Cerebellar cortex (tissue), 1 donor: ENCODE measurements around the gene CNIH2.
"Not testable (repeated sequence)": the region's sequence is repeated elsewhere in the genome, so short reads cannot be mapped to it uniquely, and the experiment has no call there.

Experiments used
- DNase-seq: peaks from one replicate; pipeline ENCODE4 v3.0.0-alpha.2; 2015; ENCODE audit warnings: low spot score

The CNIH2 gene

GRCh38 chr11:66291706-66292542 is 13.9 kb downstream of the CNIH2 start, which contains the start of gene TMEM151A:
Gene TMEM151A, plus strand, starts transcription at chr11:66291894. Its CDS starts 120 bp downstream, at chr11:66292014.
- DNase-seq: no peak

- DNase-seq: no peak
These were observed 14.8 kb downstream of the CNIH2 start for GRCh38 chr11:66292543-66293332.

GRCh38 chr11:66293352-66293751 is 15.4 kb downstream of the CNIH2 start:
- DNase-seq: no peak

GRCh38 chr11:66293777-66294625 is 16.0 kb downstream of the CNIH2 start:
- no peak for DNase-seq

DNA sequence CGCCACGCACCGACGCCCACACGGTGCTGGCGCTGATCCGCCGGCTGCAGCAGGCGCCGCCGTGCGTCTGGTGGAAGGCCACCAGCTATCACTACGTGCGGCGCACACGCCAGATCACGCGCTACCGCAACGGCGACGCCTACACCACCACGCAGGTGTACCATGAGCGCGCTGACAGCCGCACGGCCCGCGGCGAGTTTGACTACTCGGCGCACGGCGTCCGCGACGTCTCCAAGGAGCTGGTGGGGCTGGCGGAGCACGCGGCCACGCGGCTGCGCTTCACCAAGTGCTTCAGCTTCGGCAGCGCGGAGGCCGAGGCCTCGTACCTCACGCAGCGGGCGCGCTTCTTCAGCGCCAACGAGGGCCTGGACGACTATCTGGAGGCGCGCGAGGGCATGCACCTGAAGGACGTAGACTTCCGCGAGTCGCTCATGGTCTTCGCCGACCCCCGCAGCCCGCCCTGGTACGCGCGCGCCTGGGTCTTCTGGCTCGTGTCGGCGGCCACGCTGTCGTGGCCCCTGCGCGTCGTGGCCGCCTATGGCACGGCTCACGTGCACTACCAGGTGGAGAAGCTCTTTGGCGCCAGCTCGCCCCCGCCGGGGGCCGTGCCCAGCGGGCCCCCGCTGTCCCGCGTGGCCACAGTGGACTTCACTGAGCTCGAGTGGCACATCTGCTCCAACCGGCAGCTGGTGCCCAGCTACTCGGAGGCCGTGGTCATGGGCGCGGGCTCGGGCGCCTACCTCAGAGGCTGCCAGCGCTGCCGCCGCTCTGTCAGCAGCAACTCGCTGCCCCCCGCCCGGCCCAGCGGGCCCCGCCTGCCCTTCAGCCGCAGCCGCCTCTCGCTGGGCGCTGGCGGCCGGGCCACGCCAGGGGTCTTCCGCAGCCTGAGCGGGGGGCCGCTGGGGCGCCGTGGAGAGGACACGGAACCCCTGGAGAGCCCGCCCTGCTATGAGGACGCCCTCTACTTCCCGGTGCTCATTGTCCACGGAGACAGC is 16.9 kb downstream of the CNIH2 start:
- no peak for DNase-seq

GRCh38 chr11:66297610-66298009 is 19.6 kb downstream of the CNIH2 start:
- no peak for DNase-seq

DNA sequence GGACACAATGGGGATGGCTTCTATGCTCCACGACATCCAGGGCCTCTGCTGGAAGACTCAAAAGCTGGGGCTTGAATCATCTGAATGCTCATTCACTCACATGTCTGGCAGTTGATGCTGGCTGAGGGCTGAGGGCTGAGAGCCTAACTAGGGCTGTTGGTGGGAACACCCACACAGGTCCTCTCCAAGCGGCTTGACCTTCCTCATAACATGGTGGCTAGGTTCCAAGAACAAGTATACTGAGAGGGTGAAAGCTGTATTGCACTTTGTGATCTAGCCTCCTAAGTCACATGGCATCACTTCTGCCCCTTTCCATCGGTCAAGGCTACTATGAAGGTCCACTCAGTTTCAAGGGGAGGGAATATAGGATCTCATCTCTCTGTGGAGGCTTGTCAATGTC is 21.2 kb downstream of the CNIH2 start:
- DNase-seq: no peak

GRCh38 chr11:66302656-66303055 is 24.7 kb downstream of the CNIH2 start:
- no peak for DNase-seq

DNA sequence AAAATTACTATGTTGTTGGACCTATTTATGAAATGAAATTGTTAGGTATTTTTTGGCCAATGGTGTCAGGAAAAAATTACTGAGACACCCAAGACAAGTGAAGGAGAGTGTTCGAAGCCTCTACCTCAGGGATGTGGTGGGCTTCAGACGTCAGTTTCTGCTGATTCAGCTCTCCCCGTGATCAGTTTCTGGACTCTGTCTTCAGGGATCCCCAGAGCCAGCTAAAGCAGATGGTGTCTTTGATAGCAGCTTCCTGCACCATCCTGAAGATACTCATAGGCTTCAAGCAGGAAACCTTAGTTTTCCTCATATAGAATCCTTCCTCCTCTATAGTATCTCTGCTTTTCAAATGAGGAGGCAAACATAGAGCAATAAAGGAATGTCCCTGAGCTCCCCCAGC is 31.5 kb downstream of the CNIH2 start:
- no peak for DNase-seq

DNA sequence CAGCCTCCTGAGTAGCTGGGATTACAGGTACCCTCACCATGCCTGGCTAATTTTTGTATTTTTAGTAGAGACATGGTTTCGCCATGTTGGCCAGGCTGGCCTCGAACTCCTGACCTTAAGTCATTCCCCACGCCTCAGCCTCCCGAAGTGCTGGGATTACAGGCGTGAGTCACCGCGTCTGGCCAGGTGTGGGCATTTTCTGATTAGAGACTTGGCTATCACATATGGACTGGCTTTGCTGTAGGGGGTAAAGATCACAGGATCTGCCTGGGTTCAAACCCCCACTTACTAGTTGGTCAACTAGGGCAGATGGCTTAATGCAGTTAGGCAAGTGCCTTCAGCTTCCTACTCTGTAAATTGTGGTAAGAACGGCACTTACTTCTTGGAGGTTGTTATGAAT is 32.3 kb downstream of the CNIH2 start:
- DNase-seq: no peak

- not testable (repeated sequence) for DNase-seq
These were observed 32.9 kb downstream of the CNIH2 start for GRCh38 chr11:66310803-66311440.

DNA sequence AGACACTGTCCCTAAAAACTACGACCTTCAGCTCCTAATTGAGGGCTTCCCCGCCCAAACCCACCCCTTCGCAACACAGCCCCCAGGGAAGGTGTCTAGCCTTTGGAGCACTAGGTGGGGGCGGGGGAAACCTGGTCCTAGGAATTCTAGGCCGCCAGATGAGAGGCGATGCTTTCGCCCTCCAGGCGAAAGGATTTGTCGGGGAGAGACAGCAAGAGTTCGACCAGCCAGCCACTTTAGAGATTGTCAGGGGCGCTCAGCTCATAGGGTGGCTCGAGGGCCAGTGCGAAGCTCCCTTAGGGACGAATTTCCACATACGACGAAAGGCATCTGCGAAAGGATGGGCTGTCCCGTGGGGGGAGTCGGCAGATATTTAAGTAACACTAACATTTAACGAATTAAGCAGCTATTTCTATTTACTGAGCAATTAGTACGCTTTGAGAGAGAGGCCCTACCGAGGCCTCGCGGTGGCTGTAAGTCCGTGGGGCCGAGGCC is 33.5 kb downstream of the CNIH2 start:
- DNase-seq: peak; percentile 35

DNA sequence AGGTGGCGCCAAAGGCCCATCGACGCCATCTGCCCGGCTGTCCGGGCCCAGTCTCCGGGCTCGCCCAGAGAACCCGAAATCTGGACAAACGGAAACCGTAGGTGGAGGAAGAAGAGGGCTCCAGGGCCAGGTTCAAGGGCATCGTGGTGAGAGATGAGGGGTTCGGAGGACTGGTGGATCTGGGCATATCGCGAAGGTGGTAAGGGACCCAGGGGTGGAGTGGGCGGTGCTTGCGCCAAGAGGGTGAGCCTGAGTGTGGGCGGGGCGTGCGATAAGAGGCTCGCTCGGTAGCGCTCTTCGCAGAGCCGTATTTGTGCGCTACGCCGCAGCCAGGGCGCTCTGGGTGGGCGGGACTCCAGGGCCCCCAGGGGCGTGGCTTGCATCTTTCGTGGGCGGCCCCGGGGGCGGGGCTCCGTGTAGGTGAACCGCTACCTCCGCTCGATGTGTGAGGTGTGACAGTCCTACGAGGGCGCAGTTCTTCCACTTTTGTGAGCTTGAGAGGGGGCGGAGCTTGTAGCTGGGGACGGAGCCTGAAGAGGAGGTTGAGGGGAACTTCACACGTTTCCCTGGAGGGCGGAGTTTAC is 34.1 kb downstream of the CNIH2 start:
- DNase-seq: no peak

GRCh38 chr11:66312549-66313320 is 34.8 kb downstream of the CNIH2 start:
- DNase-seq: peak; percentile 94

GRCh38 chr11:66313321-66314185 is 35.6 kb downstream of the CNIH2 start:
- no peak for DNase-seq

- DNase-seq: no peak
These were observed 36.2 kb downstream of the CNIH2 start for GRCh38 chr11:66314186-66314501.

- no peak for DNase-seq
These were observed 36.9 kb downstream of the CNIH2 start for GRCh38 chr11:66314561-66315497.
